Hematopoietic multipotent progenitor cell treated with erythropoietin and hydrocortisone succinate and interleukin-3 and kit ligand, for 17 days (in vitro differentiated cells): ENCODE results near the gene ADAMTS12.
A peak's percentile ranks its signal among the peaks of the same experiment; 100 is the strongest.

ENCODE experiments used
- DNase-seq: peaks from one replicate; pipeline ENCODE4 v3.0.0-alpha.2; 2015; ENCODE audit warnings: low spot score

Gene ADAMTS12

DNA sequence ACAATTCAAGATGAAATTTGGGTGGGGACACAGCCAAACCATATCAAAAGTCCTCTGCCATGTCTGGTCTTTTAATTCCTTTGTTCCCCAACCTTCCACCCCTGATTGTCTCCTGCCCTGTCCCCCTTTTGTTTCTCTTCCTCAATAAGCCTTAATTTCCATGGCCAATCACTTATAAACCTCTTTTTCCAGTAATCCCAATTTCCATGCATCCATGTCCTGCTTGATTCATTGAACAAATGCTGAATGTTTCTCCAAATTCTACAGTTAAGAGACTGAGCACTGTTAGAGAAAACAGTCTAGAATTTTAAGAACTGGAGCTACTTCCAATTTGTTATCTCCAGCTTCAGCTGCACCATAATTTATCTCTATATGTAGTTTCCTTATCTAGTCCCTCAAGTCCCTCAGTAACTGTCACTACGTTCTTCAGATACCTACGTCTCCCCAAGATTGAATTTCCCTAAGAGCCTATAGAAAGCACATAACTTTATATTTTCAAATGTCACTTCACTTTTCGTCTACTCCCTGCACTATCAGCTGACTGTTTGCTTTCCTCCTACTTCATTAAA, 416.8 kb downstream of the ADAMTS12 start:
- DNase-seq = peak; percentile 11

DNA sequence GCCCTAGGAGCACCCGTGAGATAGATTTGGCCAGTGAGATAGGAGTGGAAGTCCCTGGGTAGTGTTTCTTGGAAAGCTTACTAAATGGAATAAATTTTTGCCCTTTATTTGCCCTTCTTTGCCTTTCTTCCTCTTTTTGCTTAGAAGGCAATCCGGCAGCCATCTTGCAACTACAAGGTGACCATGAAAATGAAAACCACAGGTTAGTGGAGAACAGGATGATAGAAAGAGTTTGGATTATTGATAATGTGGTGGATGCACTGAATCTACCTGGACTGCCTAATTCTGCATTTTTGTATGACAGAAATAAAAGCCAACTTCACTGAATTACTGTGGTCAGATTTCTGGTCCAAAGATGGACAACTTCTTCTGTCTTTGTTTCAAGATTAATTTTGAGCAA, 417.8 kb downstream of the ADAMTS12 start:
- DNase-seq = no peak
